Spleen (tissue), 7 donors: ENCODE results near the gene CALHM4.

Experiments used
- CTCF ChIP-seq, 11 experiments: fragments of 200-600 bp in 7 of 11; fragments of 450-650 bp in 4 of 11; sonication (generic) in 4 of 11; IDR thresholded peaks in 8 of 11; conservative IDR thresholded peaks in 3 of 11; 1 replicate in 7 of 11; 2 replicates in 4 of 11; pipeline versions ENCODE4 v1.4.0 to v1.8.0; 2016 to 2021; ENCODE audit warnings: antibody characterized with exemption in 11 of 11, inconsistent platforms in 4 of 11, mild to moderate bottlenecking in 1 of 11
- POLR2A ChIP-seq, 3 donors: fragments of 450-650 bp; IDR thresholded peaks; one replicate each; pipeline ENCODE4 v1.5.1; 2017; ENCODE audit warnings: antibody characterized with exemption in 3 of 3, mild to moderate bottlenecking in 1 of 3
- POLR2AphosphoS5 ChIP-seq, 3 donors: sonication (generic); formaldehyde crosslinking; IDR thresholded peaks; one replicate each; pipeline ENCODE4 v1.5.1; 2017; ENCODE audit warnings: antibody characterized with exemption in 3 of 3
- donor health status: DM: no; HTN: no; CAD: no; lungs with moderate emphysema.
- donor health status: DM: no; HTN: no; CAD: no.
- donor health status: DM: no; HTN: no; CAD: no.

DNA sequence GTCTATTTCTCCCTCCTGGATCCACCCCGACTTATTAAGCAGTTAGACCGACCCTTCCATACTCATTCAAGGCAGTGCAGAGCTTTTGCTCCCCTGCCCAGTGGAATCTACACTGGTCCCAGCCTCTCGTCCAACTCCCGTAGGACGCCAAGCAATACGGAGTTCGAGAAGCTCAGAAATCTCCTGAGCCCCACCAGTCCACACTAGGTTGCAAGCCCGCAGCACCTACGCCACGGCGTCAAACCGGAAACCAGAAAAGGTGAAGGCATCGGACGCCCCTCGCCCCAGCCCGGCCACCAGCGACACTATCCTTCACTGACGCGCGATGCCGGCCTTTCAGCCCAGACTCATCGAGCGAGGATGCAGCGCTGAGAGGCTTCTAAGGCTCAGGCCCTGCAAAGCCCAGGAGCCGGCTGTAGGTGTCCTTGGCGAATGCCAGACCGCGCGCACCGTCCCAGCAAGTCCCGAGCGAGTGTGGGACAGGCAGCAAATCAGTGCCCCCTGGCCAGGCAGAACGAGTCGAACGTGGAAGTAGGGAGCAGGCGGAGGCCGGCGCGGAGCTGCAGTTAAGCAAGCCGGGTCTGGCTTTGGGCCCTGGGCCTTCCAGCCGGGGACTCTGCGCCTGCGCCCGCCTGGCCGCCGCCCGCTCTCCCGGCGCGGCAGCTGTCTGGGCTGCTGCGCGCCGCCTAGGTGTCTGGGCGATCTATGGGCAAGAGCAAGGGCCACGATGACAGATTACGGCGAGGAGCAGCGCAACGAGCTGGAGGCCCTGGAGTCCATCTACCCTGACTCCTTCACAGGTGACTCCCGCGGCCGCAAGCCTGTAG is 17.5 kb downstream of the CALHM4 start, which contains the start of gene RWDD1:
- TF ChIP-seq POLR2A (IDR thresholded peaks at IDR 0.05) (peak in 2 of 3 donors; percentile 33 to 83), CTCF (IDR thresholded peaks at IDR 0.05 in 8 of 11, conservative IDR thresholded peaks at IDR 0.05 in 3 of 11) (peak in 7 of 11 experiments; percentile 20 to 59 (median 38)), POLR2AphosphoS5 (IDR thresholded peaks at IDR 0.05) (peak; percentile 93 to 96 (median 96))
